Panc1 (cell line): Measurements from ENCODE around the gene MRGPRX4.

ENCODE experiments used
- POLR2AphosphoS5 ChIP-seq: IDR thresholded peaks from 2 replicates; pipeline ENCODE4 v1.6.1; 2012; ENCODE audit warnings: mild to moderate bottlenecking, low read depth, low read length, moderate library complexity
- TF ChIP-seq, protein P1 (sequence below): fragments of 450-650 bp; IDR thresholded peaks from 2 replicates; pipeline ENCODE4 v1.5.1; 2017; ENCODE audit warnings: mild to moderate bottlenecking

DNA sequence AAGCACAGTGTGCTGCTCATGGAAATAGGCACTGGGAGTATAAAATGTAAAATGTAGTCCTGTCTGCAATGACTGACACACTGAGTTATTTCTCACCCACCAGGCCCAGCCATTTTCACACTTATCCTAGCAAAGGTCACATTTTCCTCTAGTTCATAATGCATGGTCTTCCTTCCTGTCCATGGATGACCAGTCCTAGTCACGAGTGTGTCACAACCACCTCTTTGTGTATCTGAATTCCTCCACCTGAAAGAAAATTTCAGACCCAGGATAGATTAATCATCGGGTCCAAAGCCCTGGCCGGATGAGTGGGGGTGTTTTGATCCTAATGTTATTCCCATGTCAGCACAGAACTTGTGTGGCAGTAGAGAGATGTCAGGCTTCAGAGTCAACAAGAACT lies at the start of gene MRGPRX4:
- TF ChIP-seq, protein P1, sequence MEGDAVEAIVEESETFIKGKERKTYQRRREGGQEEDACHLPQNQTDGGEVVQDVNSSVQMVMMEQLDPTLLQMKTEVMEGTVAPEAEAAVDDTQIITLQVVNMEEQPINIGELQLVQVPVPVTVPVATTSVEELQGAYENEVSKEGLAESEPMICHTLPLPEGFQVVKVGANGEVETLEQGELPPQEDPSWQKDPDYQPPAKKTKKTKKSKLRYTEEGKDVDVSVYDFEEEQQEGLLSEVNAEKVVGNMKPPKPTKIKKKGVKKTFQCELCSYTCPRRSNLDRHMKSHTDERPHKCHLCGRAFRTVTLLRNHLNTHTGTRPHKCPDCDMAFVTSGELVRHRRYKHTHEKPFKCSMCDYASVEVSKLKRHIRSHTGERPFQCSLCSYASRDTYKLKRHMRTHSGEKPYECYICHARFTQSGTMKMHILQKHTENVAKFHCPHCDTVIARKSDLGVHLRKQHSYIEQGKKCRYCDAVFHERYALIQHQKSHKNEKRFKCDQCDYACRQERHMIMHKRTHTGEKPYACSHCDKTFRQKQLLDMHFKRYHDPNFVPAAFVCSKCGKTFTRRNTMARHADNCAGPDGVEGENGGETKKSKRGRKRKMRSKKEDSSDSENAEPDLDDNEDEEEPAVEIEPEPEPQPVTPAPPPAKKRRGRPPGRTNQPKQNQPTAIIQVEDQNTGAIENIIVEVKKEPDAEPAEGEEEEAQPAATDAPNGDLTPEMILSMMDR = no peak
- no peak for TF ChIP-seq POLR2AphosphoS5
